ENCODE measurements around the gene RAB1A. TPM values are rescaled to one million over a fixed set of nuclear protein-coding genes. Genes with fewer than 3 reads are reported as not detected.

Gene RAB1A
- total and polyA plus RNA-seq, 10 of the 15 experiments (the other 5 are each of a cell fraction or from before 2014, with no cell fraction given), result 48.9 to 171 (median 83.4) TPM

DNA sequence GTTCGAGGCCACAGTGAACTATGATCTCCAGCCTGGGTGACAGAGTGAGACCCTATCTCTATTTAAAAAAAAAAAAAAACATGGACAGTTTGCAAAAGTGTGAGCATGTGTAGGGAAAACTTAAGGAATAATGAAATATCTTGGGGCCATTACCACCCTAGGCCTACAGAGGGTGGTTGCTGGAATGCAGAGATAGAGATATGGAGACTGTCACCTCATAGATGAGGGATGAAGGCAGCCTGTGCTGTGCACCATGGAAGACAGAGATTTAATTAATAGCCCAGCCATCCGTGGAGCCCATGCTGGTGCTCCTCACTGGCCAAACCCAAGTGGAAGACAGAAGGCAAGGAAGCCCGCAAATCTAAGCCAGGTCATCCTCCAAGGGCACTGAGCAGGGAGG, 90.3 kb downstream of the RAB1A start (continued):
- TF ChIP-seq POLR2AphosphoS5 (IDR thresholded peaks at IDR 0.05; ENCODE audit: low read length) (no peak), NRF1 (conservative IDR thresholded peaks at IDR 0.05; ENCODE audit: low read depth, low read length) (no peak), CREB1 (IDR thresholded peaks at IDR 0.05; ENCODE audit: low read depth) (no peak), CHD4 (IDR thresholded peaks at IDR 0.05) (no peak), KLF5 (IDR thresholded peaks at IDR 0.05; ENCODE audit: partially characterized antibody) (no peak), MEF2B (IDR thresholded peaks at IDR 0.05; ENCODE audit: partially characterized antibody, poor library complexity, severe bottlenecking) (no peak), KAT2A (conservative IDR thresholded peaks at IDR 0.05; ENCODE audit: control insufficient read depth, low read depth, low read length) (no peak), IKZF2 (IDR thresholded peaks at IDR 0.05) (no peak), STAT3 (IDR thresholded peaks at IDR 0.05; ENCODE audit: low read depth, low read length) (no peak), FOXM1 (IDR thresholded peaks at IDR 0.05; ENCODE audit: low read depth, low read length) (no peak), SMARCA5 (IDR thresholded peaks at IDR 0.05) (no peak)
- TF ChIP-seq, protein P1, sequence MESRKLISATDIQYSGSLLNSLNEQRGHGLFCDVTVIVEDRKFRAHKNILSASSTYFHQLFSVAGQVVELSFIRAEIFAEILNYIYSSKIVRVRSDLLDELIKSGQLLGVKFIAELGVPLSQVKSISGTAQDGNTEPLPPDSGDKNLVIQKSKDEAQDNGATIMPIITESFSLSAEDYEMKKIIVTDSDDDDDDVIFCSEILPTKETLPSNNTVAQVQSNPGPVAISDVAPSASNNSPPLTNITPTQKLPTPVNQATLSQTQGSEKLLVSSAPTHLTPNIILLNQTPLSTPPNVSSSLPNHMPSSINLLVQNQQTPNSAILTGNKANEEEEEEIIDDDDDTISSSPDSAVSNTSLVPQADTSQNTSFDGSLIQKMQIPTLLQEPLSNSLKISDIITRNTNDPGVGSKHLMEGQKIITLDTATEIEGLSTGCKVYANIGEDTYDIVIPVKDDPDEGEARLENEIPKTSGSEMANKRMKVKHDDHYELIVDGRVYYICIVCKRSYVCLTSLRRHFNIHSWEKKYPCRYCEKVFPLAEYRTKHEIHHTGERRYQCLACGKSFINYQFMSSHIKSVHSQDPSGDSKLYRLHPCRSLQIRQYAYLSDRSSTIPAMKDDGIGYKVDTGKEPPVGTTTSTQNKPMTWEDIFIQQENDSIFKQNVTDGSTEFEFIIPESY (IDR thresholded peaks at IDR 0.05), result no peak

GRCh38 chr2:65037178-65037577, 92.7 kb downstream of the RAB1A start:
- Histone ChIP-seq H3K9me3 (replicated peaks; ENCODE audit: control insufficient read depth, insufficient read depth, low read length) (no peaks in the 10 kb centered on the region), H4K20me1 (ENCODE audit: control insufficient read depth, insufficient read depth) (no peaks in the 10 kb centered on the region), H3K9ac (ENCODE audit: control insufficient read depth, insufficient read depth, low read length) (no peak overlapping the region), H3K27me3 (replicated peaks in 1 of 2; ENCODE audit: control insufficient read depth in 2 of 2, insufficient read depth in 2 of 2, low read length in 1 of 2) (no peaks in the 10 kb centered on the region), H3K36me3 (ENCODE audit: control insufficient read depth in 2 of 2, insufficient read depth in 2 of 2, low read length in 1 of 2) (no peaks in the 10 kb centered on the region), H3K27ac (ENCODE audit: control insufficient read depth, insufficient read depth) (no peak overlapping the region), H2AFZ (ENCODE audit: control insufficient read depth, low read depth, low read length) (no peak overlapping the region), H3K4me1 (ENCODE audit: control insufficient read depth, insufficient read depth, low read length) (peaks cover 7% of the 10 kb centered on the region), H3K79me2 (ENCODE audit: control insufficient read depth, insufficient read depth, low read length) (peaks cover 3% of the 10 kb centered on the region; the same call in 1 of the 2 replicates), H3K4me2 (ENCODE audit: control insufficient read depth, insufficient read depth) (no peak overlapping the region), H3K4me3 (no peak overlapping the region)
- RAD21 ChIA-PET (ENCODE audit: unreplicated experiment), result interaction anchor here (0.6 to 1.4 kb wide), 2 partner anchors 44 to 123 kb away, joined by 3 to 4 read pairs; no protein-coding TSS in a partner anchor
- FAIRE-seq, result no peak
- BruUV-seq (replicated peaks), result no TSS peak
- DNase-seq (ENCODE audit: low read depth, low spot score), result no peak
- 77% methylated on average over 3 of the region's 3 CpGs for WGBS (ENCODE audit: insufficient coverage, insufficient replicate concordance, low lambda C conversion rate, missing lambda C conversion rate)
- POLR2A ChIA-PET, result interaction anchor here (0.5 kb wide), 1 partner anchor 123 kb away, joined by 6 read pairs; no protein-coding TSS in a partner anchor
- no peak for ATAC-seq
- in situ Hi-C loops (cut with MboI) (loop anchor here (5.0 to 10.0 kb wide), 3 partner anchors 120 to 705 kb away; no protein-coding TSS in a partner anchor), intact Hi-C loops (cut with micrococcal nuclease; ENCODE audit: unreplicated experiment) (no loop called here)
- CTCF ChIA-PET, result interaction anchor here (0.6 to 0.9 kb wide), 4 partner anchors 115 to 514 kb away, joined by 3 to 4 read pairs (median 4); no protein-coding TSS in a partner anchor
- SMC1A ChIA-PET (ENCODE audit: uncharacterized antibody, unreplicated experiment), result interaction anchor here (11.8 kb wide), 1 partner anchor 118 kb away, joined by 178 read pairs; no protein-coding TSS in a partner anchor
- TF ChIP-seq, protein P2, sequence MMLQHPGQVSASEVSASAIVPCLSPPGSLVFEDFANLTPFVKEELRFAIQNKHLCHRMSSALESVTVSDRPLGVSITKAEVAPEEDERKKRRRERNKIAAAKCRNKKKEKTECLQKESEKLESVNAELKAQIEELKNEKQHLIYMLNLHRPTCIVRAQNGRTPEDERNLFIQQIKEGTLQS (IDR thresholded peaks at IDR 0.05; ENCODE audit: borderline replicate concordance, extremely low read depth, low read depth, low read length), result no peak
- no peak for TF ChIP-seq SP1 (IDR thresholded peaks at IDR 0.05; ENCODE audit: low read depth, low read length)
- TF ChIP-seq, protein P3, sequence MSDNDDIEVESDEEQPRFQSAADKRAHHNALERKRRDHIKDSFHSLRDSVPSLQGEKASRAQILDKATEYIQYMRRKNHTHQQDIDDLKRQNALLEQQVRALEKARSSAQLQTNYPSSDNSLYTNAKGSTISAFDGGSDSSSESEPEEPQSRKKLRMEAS (IDR thresholded peaks at IDR 0.05; ENCODE audit: low read depth, low read length), result no peak
- no peak for TF ChIP-seq NFYB (IDR thresholded peaks at IDR 0.05; ENCODE audit: insufficient read depth, low read depth, low read length)
- no peak for TF ChIP-seq RELA (IDR thresholded peaks at IDR 0.05; ENCODE audit: borderline replicate concordance, partially characterized antibody)
- TF ChIP-seq, protein P4, sequence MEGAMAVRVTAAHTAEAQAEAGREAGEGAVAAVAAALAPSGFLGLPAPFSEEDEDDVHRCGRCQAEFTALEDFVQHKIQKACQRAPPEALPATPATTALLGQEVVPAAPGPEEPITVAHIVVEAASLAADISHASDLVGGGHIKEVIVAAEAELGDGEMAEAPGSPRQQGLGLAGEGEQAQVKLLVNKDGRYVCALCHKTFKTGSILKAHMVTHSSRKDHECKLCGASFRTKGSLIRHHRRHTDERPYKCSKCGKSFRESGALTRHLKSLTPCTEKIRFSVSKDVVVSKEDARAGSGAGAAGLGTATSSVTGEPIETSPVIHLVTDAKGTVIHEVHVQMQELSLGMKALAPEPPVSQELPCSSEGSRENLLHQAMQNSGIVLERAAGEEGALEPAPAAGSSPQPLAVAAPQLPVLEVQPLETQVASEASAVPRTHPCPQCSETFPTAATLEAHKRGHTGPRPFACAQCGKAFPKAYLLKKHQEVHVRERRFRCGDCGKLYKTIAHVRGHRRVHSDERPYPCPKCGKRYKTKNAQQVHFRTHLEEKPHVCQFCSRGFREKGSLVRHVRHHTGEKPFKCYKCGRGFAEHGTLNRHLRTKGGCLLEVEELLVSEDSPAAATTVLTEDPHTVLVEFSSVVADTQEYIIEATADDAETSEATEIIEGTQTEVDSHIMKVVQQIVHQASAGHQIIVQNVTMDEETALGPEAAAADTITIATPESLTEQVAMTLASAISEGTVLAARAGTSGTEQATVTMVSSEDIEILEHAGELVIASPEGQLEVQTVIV (IDR thresholded peaks at IDR 0.05; ENCODE audit: borderline replicate concordance, partially characterized antibody), result no peak
- TF ChIP-seq SIX5 (IDR thresholded peaks at IDR 0.05; ENCODE audit: low read depth, low read length, severe bottlenecking), result no peak

Measured in GM12878 (cell line).